GM21737 (cell line): ENCODE results near the gene MUC22.
"Not testable (repeated sequence)": the region's sequence is repeated elsewhere in the genome, so short reads cannot be mapped to it uniquely, and the experiment has no call there.

Source experiments
- ATAC-seq: cut with Tn5 transposase; IDR thresholded peaks from one replicate; pipeline ENCODE4 v1.9.1; 2021; ENCODE audit warnings: mild to moderate bottlenecking, moderate library complexity; ENCODE audit not compliant: unreplicated experiment

The MUC22 gene

GRCh38 chr6:31010393-31011060 is at the start of gene MUC22:
Gene MUC22, plus strand, starts transcription at chr6:31010474. Its CDS starts 233 bp downstream, at chr6:31010707.
- ATAC-seq: no peak

- no peak for ATAC-seq
Measured at GRCh38 chr6:30960907-30961673, 49.2 kb upstream of the MUC22 start.

GRCh38 chr6:30962716-30963115 is 47.6 kb upstream of the MUC22 start:
- no peak for ATAC-seq

- ATAC-seq: no peak
Measured at GRCh38 chr6:30963641-30964040, 46.6 kb upstream of the MUC22 start.

GRCh38 chr6:30964075-30964474 is 46.2 kb upstream of the MUC22 start:
- no peak for ATAC-seq

GRCh38 chr6:30965140-30965601 is 45.1 kb upstream of the MUC22 start:
- no peak for ATAC-seq

- ATAC-seq: no peak
Measured at GRCh38 chr6:30966154-30966553, 44.1 kb upstream of the MUC22 start.

GRCh38 chr6:30969171-30969570 is 41.1 kb upstream of the MUC22 start:
- ATAC-seq: not testable (repeated sequence)

GRCh38 chr6:30970946-30971345 is 39.3 kb upstream of the MUC22 start:
- ATAC-seq: no peak

GRCh38 chr6:30972816-30973215 is 37.5 kb upstream of the MUC22 start:
- no peak for ATAC-seq

- no peak for ATAC-seq
Measured at GRCh38 chr6:30974490-30975252, 35.6 kb upstream of the MUC22 start.

GRCh38 chr6:30979141-30979540 is 31.1 kb upstream of the MUC22 start:
- no peak for ATAC-seq

GRCh38 chr6:30979690-30980089 is 30.6 kb upstream of the MUC22 start:
- no peak for ATAC-seq

GRCh38 chr6:30981942-30982772 is 28.1 kb upstream of the MUC22 start:
- no peak for ATAC-seq

GRCh38 chr6:30983439-30983838 is 26.8 kb upstream of the MUC22 start, which contains the start of gene MUC21:
Gene MUC21, plus strand, starts transcription at chr6:30983718. Its CDS starts 241 bp downstream, at chr6:30983959.
- ATAC-seq: no peak

GRCh38 chr6:30985490-30985889 is 24.8 kb upstream of the MUC22 start:
- no peak for ATAC-seq

- ATAC-seq: no peak
Measured at GRCh38 chr6:30987304-30987703, 23.0 kb upstream of the MUC22 start.

GRCh38 chr6:30988209-30988825 is 22.0 kb upstream of the MUC22 start:
- no peak for ATAC-seq

- no peak for ATAC-seq
Measured at GRCh38 chr6:30990422-30991086, 19.7 kb upstream of the MUC22 start.

- no peak for ATAC-seq
Measured at GRCh38 chr6:30991891-30992290, 18.4 kb upstream of the MUC22 start.
